Stomach (tissue), 9 donors: ENCODE results near the gene RPS6KA2. TPM values are rescaled to one million over a fixed set of nuclear protein-coding genes. Genes with fewer than 3 reads are reported as not detected.

Source experiments
- DNase-seq, 2 donors: peaks; one replicate each; pipeline versions ENCODE4 v3.0.0 to v3.0.0-alpha.2; 2013 to 2019
- H3K27ac ChIP-seq, 5 donors: fragments of 200-600 bp in 4 of 5; sonication (generic) in 4 of 5; one replicate each; pipeline ENCODE4 v1.5.1; 2013 to 2019; ENCODE audit warnings: mild to moderate bottlenecking in 1 of 5, moderate library complexity in 1 of 5
- H3K27me3 ChIP-seq, 3 donors: fragments of 200-600 bp; sonication (generic); one replicate each; pipeline ENCODE4 v1.5.1; 2017 to 2019; ENCODE audit warnings: mixed run types in 1 of 3
- H3K36me3 ChIP-seq, 4 donors: fragments of 200-600 bp; sonication (generic); 1 replicate in 3 of 4; 2 replicates in 1 of 4; pipeline ENCODE4 v1.5.1; 2016 to 2019
- H3K4me1 ChIP-seq, 4 donors: fragments of 200-600 bp; sonication (generic); one replicate each; pipeline ENCODE4 v1.5.1; 2016 to 2019
- H3K4me3 ChIP-seq, 4 donors: fragments of 200-600 bp; sonication (generic) in 3 of 4; one replicate each; pipeline ENCODE4 v1.5.1; 2016 to 2019; ENCODE audit warnings: mild to moderate bottlenecking in 1 of 4
- H3K9me3 ChIP-seq, 4 donors: fragments of 200-600 bp; sonication (generic); one replicate each; pipeline ENCODE4 v1.5.1; 2016 to 2019
- EP300 ChIP-seq: sonication (generic); formaldehyde crosslinking; IDR thresholded peaks from one replicate; pipeline ENCODE4 v1.6.1; 2017; ENCODE audit warnings: antibody characterized with exemption
- POLR2A ChIP-seq, 4 donors: fragments of 450-650 bp; IDR thresholded peaks; one replicate each; pipeline ENCODE4 v1.6.1; 2016; ENCODE audit warnings: antibody characterized with exemption in 4 of 4, control low read depth in 2 of 4, mild to moderate bottlenecking in 1 of 4, moderate library complexity in 1 of 4
- POLR2AphosphoS5 ChIP-seq, 3 donors: sonication (generic); formaldehyde crosslinking; IDR thresholded peaks; one replicate each; pipeline ENCODE4 v1.6.1; 2016; ENCODE audit warnings: antibody characterized with exemption in 3 of 3
- WGBS, 5 donors: extraction: QIAGEN DNeasy Blood & Tissue Kit in 3 of 5; methylation state at CpG; one replicate each; pipeline versions ENCODE4 v1.1.5 to v1.1.7; 2013 to 2018; 5-methylcytosine and 5-hydroxymethylcytosine counted together
- intact Hi-C: fragments of 100-400 bp; cut with DNase I; formaldehyde crosslinking; loops from one replicate; pipeline ENCODE4 v1.15.1; 2023; ENCODE audit warnings: low total_unique reads
- polyA plus RNA-seq, 3 donors: library from polyadenylated mRNA; stranded (reverse); fragments of 200-250 nt; gene quantifications; one replicate each; pipeline ENCODE4 v1.2.3, GENCODE V29; 2013
- total RNA-seq, 5 donors: library from RNA; depleted of rRNA; stranded (reverse); fragments of >200 nt; gene quantifications; one replicate each; pipeline versions ENCODE4 v1.1.0 to v1.2.3, GENCODE V29; 2014 to 2016
- TF ChIP-seq, protein P1 (sequence below), 7 experiments: fragments of 450-650 bp in 4 of 7; fragments of 200-600 bp in 3 of 7; sonication (generic) in 3 of 7; IDR thresholded peaks; one replicate each; pipeline ENCODE4 v1.5.1; 2016 to 2019; ENCODE audit warnings: antibody characterized with exemption in 7 of 7, control low read depth in 2 of 7, mild to moderate bottlenecking in 1 of 7
- donor health status: healthy with polysubstance abuse.
- donor health status: Bipolar disorder and iron deficiency.
- donor health status: healthy.

RPS6KA2 gene
- total and polyA plus RNA-seq, 8 donors: 10.9 to 150 (median 68.0) TPM

DNA sequence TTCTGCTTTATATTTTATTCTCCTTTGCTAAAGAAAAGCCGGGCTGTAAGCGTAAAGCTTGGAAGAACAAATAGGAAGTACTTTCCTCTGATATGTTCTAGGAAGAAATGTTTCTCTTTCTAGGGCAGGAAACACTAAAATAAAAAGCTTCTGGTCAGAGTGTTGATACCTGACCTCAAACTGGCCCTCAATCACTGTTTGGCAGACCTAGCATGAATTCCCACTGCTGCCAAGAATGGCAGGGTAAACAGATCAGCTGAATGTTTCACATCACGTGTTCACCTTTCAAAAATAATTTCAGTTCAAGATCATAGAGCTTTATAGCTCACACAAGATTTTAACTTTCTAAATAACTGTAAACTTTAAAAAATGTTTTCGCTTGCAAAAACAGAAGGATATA is 247.3 kb downstream of the RPS6KA2 start:
- TF ChIP-seq POLR2AphosphoS5 (IDR thresholded peaks at IDR 0.05): peak in 2 of 3 donors; percentile 6 to 73
- TF ChIP-seq POLR2A (IDR thresholded peaks at IDR 0.05): no peak
- Histone ChIP-seq H3K4me1 (peaks cover 15 to 43% (median 39%) of the 10 kb centered on the region in 4 donors), H3K36me3 (no peaks in the 10 kb centered on the region), H3K27me3 (no peaks in the 10 kb centered on the region), H3K9me3 (no peaks in the 10 kb centered on the region), H3K4me3 (no peak overlapping the region), H3K27ac (peak overlapping the region in 2 of 5 donors; percentile 17 to 28)
- intact Hi-C loops: no loop called here
- DNase-seq: peak; percentile 39 to 75
- 34 to 70% (median 44%) methylated on average over 4 of the region's 4 CpGs for WGBS, 5 donors

DNA sequence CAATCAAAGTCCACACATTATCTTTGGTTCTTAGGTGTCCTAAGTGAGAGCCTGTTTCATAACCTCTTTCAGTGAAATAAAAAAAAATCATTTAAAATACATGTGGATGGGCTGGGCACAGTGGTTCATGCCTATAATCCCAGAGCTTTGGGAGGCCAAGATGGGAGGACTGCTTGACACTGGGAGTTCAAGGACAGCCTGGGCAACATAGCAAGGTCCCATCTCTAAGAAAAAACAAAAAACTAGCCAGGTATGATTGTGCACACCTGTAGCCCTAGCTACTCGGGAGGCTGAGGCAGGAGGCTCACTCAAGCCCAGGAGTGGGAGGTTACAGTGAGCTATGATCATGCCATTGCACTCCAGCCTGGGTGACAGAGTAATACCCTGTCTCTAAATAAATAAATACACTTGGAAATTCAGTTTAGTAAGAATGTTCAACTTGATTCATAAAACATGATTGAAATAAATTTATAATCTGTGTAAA is 247.9 kb downstream of the RPS6KA2 start:
- Histone ChIP-seq H3K27me3 (no peaks in the 10 kb centered on the region), H3K27ac (peak overlapping the region in 2 of 5 donors; percentile 17 to 28), H3K36me3 (no peaks in the 10 kb centered on the region), H3K4me1 (peaks cover 13 to 41% (median 36%) of the 10 kb centered on the region in 4 donors), H3K9me3 (no peaks in the 10 kb centered on the region), H3K4me3 (no peak overlapping the region)
- intact Hi-C loops: no loop called here
- WGBS, 5 donors: 87 to 100% (median 91%) methylated on average over 1 of the region's 1 CpG
- TF ChIP-seq, protein P1, sequence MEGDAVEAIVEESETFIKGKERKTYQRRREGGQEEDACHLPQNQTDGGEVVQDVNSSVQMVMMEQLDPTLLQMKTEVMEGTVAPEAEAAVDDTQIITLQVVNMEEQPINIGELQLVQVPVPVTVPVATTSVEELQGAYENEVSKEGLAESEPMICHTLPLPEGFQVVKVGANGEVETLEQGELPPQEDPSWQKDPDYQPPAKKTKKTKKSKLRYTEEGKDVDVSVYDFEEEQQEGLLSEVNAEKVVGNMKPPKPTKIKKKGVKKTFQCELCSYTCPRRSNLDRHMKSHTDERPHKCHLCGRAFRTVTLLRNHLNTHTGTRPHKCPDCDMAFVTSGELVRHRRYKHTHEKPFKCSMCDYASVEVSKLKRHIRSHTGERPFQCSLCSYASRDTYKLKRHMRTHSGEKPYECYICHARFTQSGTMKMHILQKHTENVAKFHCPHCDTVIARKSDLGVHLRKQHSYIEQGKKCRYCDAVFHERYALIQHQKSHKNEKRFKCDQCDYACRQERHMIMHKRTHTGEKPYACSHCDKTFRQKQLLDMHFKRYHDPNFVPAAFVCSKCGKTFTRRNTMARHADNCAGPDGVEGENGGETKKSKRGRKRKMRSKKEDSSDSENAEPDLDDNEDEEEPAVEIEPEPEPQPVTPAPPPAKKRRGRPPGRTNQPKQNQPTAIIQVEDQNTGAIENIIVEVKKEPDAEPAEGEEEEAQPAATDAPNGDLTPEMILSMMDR (IDR thresholded peaks at IDR 0.05): no peak
- TF ChIP-seq EP300 (no peak), POLR2AphosphoS5 (IDR thresholded peaks at IDR 0.05) (no peak), POLR2A (IDR thresholded peaks at IDR 0.05) (no peak)
- no peak for DNase-seq

DNA sequence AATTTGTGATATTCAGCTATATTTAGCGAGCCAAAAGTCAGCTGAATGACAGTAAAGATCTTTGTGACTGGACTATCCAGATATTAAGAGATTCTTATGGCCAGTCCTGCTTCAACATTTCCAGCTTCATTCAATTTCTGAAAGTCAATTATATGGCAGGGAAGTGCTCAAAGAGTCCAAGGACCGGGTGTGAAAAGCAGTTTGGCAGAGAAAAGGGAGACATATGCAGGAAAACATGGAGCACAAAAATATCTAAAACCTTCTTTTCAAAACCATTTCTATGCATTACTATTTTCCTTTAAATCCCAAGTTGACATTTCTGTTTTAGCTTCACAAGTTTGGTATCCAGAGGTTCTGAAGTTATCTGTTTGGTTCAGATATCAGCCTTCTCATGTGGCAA is 249.3 kb downstream of the RPS6KA2 start:
- Histone ChIP-seq H3K27ac (no peak overlapping the region), H3K27me3 (no peaks in the 10 kb centered on the region), H3K9me3 (no peaks in the 10 kb centered on the region), H3K4me1 (peaks cover 10 to 37% (median 27%) of the 10 kb centered on the region in 4 donors), H3K36me3 (no peaks in the 10 kb centered on the region), H3K4me3 (no peak overlapping the region)
- WGBS, 5 donors: 44 to 73% (median 45%) methylated on average over 2 of the region's 2 CpGs
- DNase-seq: no peak
- intact Hi-C loops: no loop called here
- TF ChIP-seq EP300 (no peak), POLR2A (IDR thresholded peaks at IDR 0.05) (no peak), POLR2AphosphoS5 (IDR thresholded peaks at IDR 0.05) (no peak)
- TF ChIP-seq, protein P1 (IDR thresholded peaks at IDR 0.05): no peak

DNA sequence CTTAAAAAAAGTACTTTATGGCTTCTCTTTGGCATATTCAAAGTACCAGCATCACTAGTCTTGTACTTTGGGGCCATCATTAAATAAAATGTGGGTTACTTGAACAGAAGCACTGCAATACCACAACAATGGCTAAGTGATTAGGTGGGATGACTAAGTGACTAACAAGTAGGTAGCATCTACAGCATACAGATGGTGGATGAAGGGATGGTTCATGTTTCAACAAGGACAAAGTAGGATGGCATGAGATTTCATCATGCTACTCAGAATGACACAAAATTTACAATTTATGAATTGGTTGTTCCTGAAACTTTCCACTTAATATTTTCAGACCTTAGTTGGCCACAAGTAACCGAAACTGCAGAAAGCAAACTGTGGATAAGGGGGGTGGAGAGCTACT is 252.0 kb downstream of the RPS6KA2 start:
- 86 to 97% (median 96%) methylated on average over 1 of the region's 1 CpG for WGBS, 5 donors
- H3K27ac ChIP-seq: no peak overlapping the region
- DNase-seq: no peak
- H3K4me3 ChIP-seq: no peak overlapping the region
- intact Hi-C loops: no loop called here
- H3K4me1 ChIP-seq: peaks cover 6 to 23% (median 13%) of the 10 kb centered on the region in 4 donors
- no peak for TF ChIP-seq EP300
- TF ChIP-seq, protein P1 (IDR thresholded peaks at IDR 0.05): no peak
- no peak for TF ChIP-seq POLR2AphosphoS5 (IDR thresholded peaks at IDR 0.05)
- no peak for TF ChIP-seq POLR2A (IDR thresholded peaks at IDR 0.05)
- no peaks in the 10 kb centered on the region for H3K27me3 ChIP-seq
- no peaks in the 10 kb centered on the region for H3K9me3 ChIP-seq
- no peaks in the 10 kb centered on the region for H3K36me3 ChIP-seq

DNA sequence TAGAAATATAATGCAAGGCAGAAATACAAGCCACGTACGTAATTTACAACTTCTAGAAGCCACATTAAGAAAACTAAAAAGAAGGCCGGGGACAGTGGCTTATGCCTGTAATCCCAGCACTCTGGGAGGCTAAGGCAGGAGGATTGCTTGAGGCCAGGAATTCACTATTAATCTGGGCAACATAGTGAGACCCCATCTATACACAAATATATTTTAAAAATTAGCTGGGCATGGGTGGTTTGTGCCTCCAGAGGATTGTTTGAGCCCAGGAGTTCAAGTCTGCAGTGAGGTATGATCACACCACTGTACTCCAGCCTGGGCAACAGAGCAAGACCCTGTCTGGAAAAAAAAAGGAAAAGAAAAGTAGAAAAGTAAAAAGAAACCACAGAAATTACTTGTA is 256.6 kb downstream of the RPS6KA2 start:
- intact Hi-C loops: no loop called here
- peaks cover 0 to 31% (median 25%) of the 10 kb centered on the region in 4 donors for H3K36me3 ChIP-seq
- H3K27me3 ChIP-seq: no peaks in the 10 kb centered on the region
- H3K4me1 ChIP-seq: peaks cover 0 to 5% (median 0%) of the 10 kb centered on the region in 4 donors
- WGBS, 5 donors: 88 to 99% (median 96%) methylated on average over 3 of the region's 3 CpGs
- TF ChIP-seq POLR2AphosphoS5 (IDR thresholded peaks at IDR 0.05): no peak
- no peak for TF ChIP-seq EP300
- TF ChIP-seq, protein P1 (IDR thresholded peaks at IDR 0.05): no peak
- no peak for TF ChIP-seq POLR2A (IDR thresholded peaks at IDR 0.05)
- H3K9me3 ChIP-seq: no peaks in the 10 kb centered on the region
- H3K4me3 ChIP-seq: no peak overlapping the region
- no peak for DNase-seq
- H3K27ac ChIP-seq: no peak overlapping the region
